Right lobe of liver (tissue), 6 donors: ENCODE results near the gene TMOD1. TPM values are rescaled to one million over a fixed set of nuclear protein-coding genes. Genes with fewer than 3 reads are reported as not detected.

Experiments
- ATAC-seq, 4 donors: fragments of 200-7000 bp; cut with Tn5 transposase; one replicate each; pipeline ENCODE4 v1.9.1; 2020; ENCODE audit warnings: mild to moderate bottlenecking in 4 of 4, moderate library complexity in 4 of 4
- DNase-seq, 3 donors: peaks; one replicate each; pipeline ENCODE4 v3.0.0-alpha.2; 2020
- H3K27ac ChIP-seq, 3 donors: fragments of 200-600 bp; one replicate each; pipeline ENCODE4 v1.8.0; 2022
- H3K27me3 ChIP-seq, 2 donors: fragments of 200-600 bp; one replicate each; pipeline ENCODE4 v1.8.0; 2022
- H3K36me3 ChIP-seq, 4 donors: fragments of 200-600 bp; sonication (generic) in 1 of 4; one replicate each; pipeline versions ENCODE4 v1.5.1 to v1.8.0; 2017 to 2022; ENCODE audit warnings: control low read depth in 1 of 4
- H3K4me1 ChIP-seq, 4 donors: fragments of 200-600 bp; sonication (generic) in 1 of 4; one replicate each; pipeline versions ENCODE4 v1.5.1 to v1.8.0; 2017 to 2022; ENCODE audit warnings: control low read depth in 1 of 4
- H3K4me3 ChIP-seq, 3 donors: fragments of 200-600 bp; one replicate each; pipeline ENCODE4 v1.8.0; 2022
- H3K9me3 ChIP-seq, 4 donors: fragments of 200-600 bp; sonication (generic) in 1 of 4; one replicate each; pipeline versions ENCODE4 v1.5.1 to v1.8.0; 2017 to 2022; ENCODE audit warnings: control low read depth in 1 of 4
- CTCF ChIP-seq, 4 donors: fragments of 200-600 bp in 3 of 4; fragments of 450-650 bp in 1 of 4; IDR thresholded peaks; one replicate each; pipeline versions ENCODE4 v1.5.1 to v1.8.0; 2016 to 2022; ENCODE audit warnings: antibody characterized with exemption in 4 of 4, mild to moderate bottlenecking in 2 of 4
- POLR2A ChIP-seq: fragments of 450-650 bp; IDR thresholded peaks from one replicate; pipeline ENCODE4 v1.6.1; 2017; ENCODE audit warnings: antibody characterized with exemption, mild to moderate bottlenecking
- WGBS: methylation state at CpG from one replicate; pipeline ENCODE4 v1.1.6; 2018; ENCODE audit warnings: low coverage, low lambda C conversion rate; ENCODE audit not compliant: insufficient coverage; ENCODE audit errors: missing lambda C conversion rate; 5-methylcytosine and 5-hydroxymethylcytosine counted together
- intact Hi-C, 2 donors: fragments of 100-400 bp; cut with DNase I; formaldehyde crosslinking; loops; one replicate each; pipeline versions ENCODE4 v1.11.2 to v1.14.1; 2022
- total RNA-seq, 6 experiments: library from RNA; depleted of rRNA in 2 of 6; stranded (reverse); fragments of >200 nt in 2 of 6; fragmentation: NEBNext Ultra II Directional in 3 of 6; extraction: Animal tissue kit (Norgen Biotek cat#: 25700) in 3 of 6; gene quantifications; one replicate each; pipeline versions ENCODE4 v1.1.0 to v1.2.4, GENCODE V29; 2016 to 2023
- donor health status: DM: no; HTN: yes; CAD: no.
- donor health status: DM: no; HTN: no; CAD: no.
- donor health status: DM: no; HTN: no; CAD: no.
- donor health status: DM: no; HTN: yes; CAD: no.
- donor health status: DM: no; HTN: yes; CAD: no.

Gene TMOD1
- total RNA-seq, 6 experiments from 2014 or later, result 5.9 to 14.3 (median 12.7) TPM

- no peaks in the 10 kb centered on the region for H3K36me3 ChIP-seq
- 46% methylated on average over 11 of the region's 15 CpGs for WGBS
- TF ChIP-seq CTCF (IDR thresholded peaks at IDR 0.05) (peak in 2 of 4 donors; percentile 27 to 34), POLR2A (no peak)
- H3K9me3 ChIP-seq, result no peaks in the 10 kb centered on the region
- H3K27ac ChIP-seq, result peak overlapping the region; percentile 89 to 95 (median 94)
- DNase-seq (peak; percentile 81 to 92 (median 88)), ATAC-seq (peak; percentile 82 to 88 (median 84))
- no peaks in the 10 kb centered on the region for H3K27me3 ChIP-seq
- H3K4me3 ChIP-seq, result no peak overlapping the region
- peaks cover 0 to 31% (median 20%) of the 10 kb centered on the region in 4 donors for H3K4me1 ChIP-seq
- intact Hi-C loops, result no loop called here
Observed at GRCh38 chr9:97556721-97557605, 55.5 kb downstream of the TMOD1 start.

- Histone ChIP-seq H3K27me3 (no peaks in the 10 kb centered on the region), H3K27ac (peak overlapping the region; percentile 89 to 95 (median 94)), H3K36me3 (no peaks in the 10 kb centered on the region), H3K4me3 (no peak overlapping the region), H3K4me1 (peaks cover 0 to 31% (median 20%) of the 10 kb centered on the region in 4 donors), H3K9me3 (no peaks in the 10 kb centered on the region)
- intact Hi-C loops, result no loop called here
- DNase-seq, result peak; percentile 68 to 94 (median 80)
- TF ChIP-seq POLR2A, result peak; percentile 41
- TF ChIP-seq CTCF (IDR thresholded peaks at IDR 0.05), result no peak
- ATAC-seq, result peak; percentile 73 to 86 (median 80)
- 12% methylated on average over 7 of the region's 7 CpGs for WGBS
Observed at GRCh38 chr9:97557606-97558095, 56.2 kb downstream of the TMOD1 start.

GRCh38 chr9:97558701-97559101 lies 57.2 kb downstream of the TMOD1 start:
- ATAC-seq, result no peak
- Histone ChIP-seq H3K27ac (peak overlapping the region; percentile 89 to 95 (median 94)), H3K4me3 (no peak overlapping the region), H3K27me3 (no peaks in the 10 kb centered on the region), H3K36me3 (no peaks in the 10 kb centered on the region), H3K9me3 (no peaks in the 10 kb centered on the region), H3K4me1 (peaks cover 0 to 31% (median 20%) of the 10 kb centered on the region in 4 donors)
- no peak for TF ChIP-seq POLR2A
- no peak for TF ChIP-seq CTCF (IDR thresholded peaks at IDR 0.05)
- DNase-seq, result peak in 1 of 3 donors; percentile 27
- WGBS, result 42% methylated on average over 2 of the region's 3 CpGs
- intact Hi-C loops, result no loop called here

- H3K27ac ChIP-seq, result peak overlapping the region in 2 of 3 donors; percentile 94 to 95
- intact Hi-C loops, result no loop called here
- no peaks in the 10 kb centered on the region for H3K36me3 ChIP-seq
- no peak overlapping the region for H3K4me3 ChIP-seq
- TF ChIP-seq CTCF (IDR thresholded peaks at IDR 0.05) (no peak), POLR2A (no peak)
- no peak for ATAC-seq
- peaks cover 0 to 31% (median 20%) of the 10 kb centered on the region in 4 donors for H3K4me1 ChIP-seq
- H3K9me3 ChIP-seq, result no peaks in the 10 kb centered on the region
- 84% methylated on average over 10 of the region's 10 CpGs for WGBS
- H3K27me3 ChIP-seq, result no peaks in the 10 kb centered on the region
- no peak for DNase-seq
Observed at GRCh38 chr9:97559111-97559514, 57.6 kb downstream of the TMOD1 start.
